NCI-H82 treated with DMSO at 0.1 percent for 48 hours (cell line): Measurements from ENCODE around the gene PHAX.
"Not testable (repeated sequence)": the region's sequence is repeated elsewhere in the genome, so short reads cannot be mapped to it uniquely, and the experiment has no call there.

Experiments
- DNase-seq: peaks from one replicate; lab custom pipeline; 2025; ENCODE audit not compliant: unreplicated experiment; lab: John Stamatoyannopoulos, UW

PHAX gene

GRCh38 chr5:126603402-126603991 lies 2.8 kb downstream of the PHAX start:
- DNase-seq = no peak

GRCh38 chr5:126605525-126605924 lies 4.8 kb downstream of the PHAX start:
- DNase-seq = no peak

- DNase-seq = no peak
Measured at GRCh38 chr5:126610160-126610559, 9.4 kb downstream of the PHAX start.

- no peak for DNase-seq
Measured at GRCh38 chr5:126610616-126611015, 9.9 kb downstream of the PHAX start.

- DNase-seq = no peak
Measured at GRCh38 chr5:126613941-126614592, 13.3 kb downstream of the PHAX start.

- DNase-seq = no peak
Measured at GRCh38 chr5:126615286-126615685, 14.5 kb downstream of the PHAX start.

- DNase-seq = not testable (repeated sequence)
Measured at GRCh38 chr5:126617603-126618002, 16.9 kb downstream of the PHAX start.

GRCh38 chr5:126619781-126620180 lies 19.0 kb downstream of the PHAX start:
- no peak for DNase-seq

- DNase-seq = no peak
Measured at GRCh38 chr5:126624534-126624933, 23.8 kb downstream of the PHAX start.

GRCh38 chr5:126628102-126628501 lies 27.4 kb downstream of the PHAX start:
- DNase-seq = no peak

GRCh38 chr5:126631920-126632319 lies 31.2 kb downstream of the PHAX start:
- DNase-seq = no peak

GRCh38 chr5:126633552-126633951 lies 32.8 kb downstream of the PHAX start:
- DNase-seq = no peak

- DNase-seq = no peak
Measured at GRCh38 chr5:126635585-126635984, 34.8 kb downstream of the PHAX start.

- DNase-seq = no peak
Measured at GRCh38 chr5:126636956-126637355, 36.2 kb downstream of the PHAX start.

GRCh38 chr5:126640866-126641265 lies 40.1 kb downstream of the PHAX start:
- DNase-seq = no peak

GRCh38 chr5:126641387-126641786 lies 40.6 kb downstream of the PHAX start:
- DNase-seq = no peak

GRCh38 chr5:126645132-126645531 lies 44.4 kb downstream of the PHAX start:
- DNase-seq = no peak

GRCh38 chr5:126647071-126647470 lies 46.3 kb downstream of the PHAX start:
- DNase-seq = peak; percentile 60

- DNase-seq = no peak
Measured at GRCh38 chr5:126648471-126648870, 47.7 kb downstream of the PHAX start.

GRCh38 chr5:126649057-126649456 lies 48.3 kb downstream of the PHAX start:
- DNase-seq = not testable (repeated sequence)

GRCh38 chr5:126649709-126650108 lies 49.0 kb downstream of the PHAX start:
- DNase-seq = not testable (repeated sequence)

GRCh38 chr5:126650463-126650862 lies 49.7 kb downstream of the PHAX start:
- DNase-seq = no peak

GRCh38 chr5:126651013-126651577 lies 50.3 kb downstream of the PHAX start:
- no peak for DNase-seq
